ENCODE results near the gene LRRC8D.
A peak's percentile ranks its signal among the peaks of the same experiment; 100 is the strongest.

The LRRC8D gene

GRCh38 chr1:89938171-89939055, 117.6 kb downstream of the LRRC8D start:
- DNase-seq (ENCODE audit: low spot score), result no peak
- no peak overlapping the region for H4K8ac ChIP-seq (ENCODE audit: low read depth, low read length)
- peaks cover 15 to 36% of the 10 kb centered on the region in 2 donors for H3K4me1 ChIP-seq (ENCODE audit: control insufficient read depth in 2 of 2, insufficient read depth in 1 of 2, low read depth in 1 of 2, low read length in 2 of 2)
- peak overlapping the region; percentile 43 for H3K27ac ChIP-seq (replicated peaks; ENCODE audit: low read length)
- H3K4ac ChIP-seq (ENCODE audit: low read length), result no peak overlapping the region
- no peak overlapping the region for H3K23ac ChIP-seq (ENCODE audit: low read depth, low read length, poor library complexity)
- H3K36me3 ChIP-seq (replicated peaks in 1 of 2; ENCODE audit: control insufficient read depth in 2 of 2, insufficient read depth in 2 of 2, low read length in 2 of 2), result peaks cover 11 to 46% of the 10 kb centered on the region in 2 donors
- H3K4me2 ChIP-seq (ENCODE audit: insufficient read depth, low read length, poor library complexity, severe bottlenecking), result no peak overlapping the region
- H3K27me3 ChIP-seq (ENCODE audit: control insufficient read depth in 3 of 3, insufficient read depth in 3 of 3, low read depth in 1 of 3, low read length in 3 of 3), result no peaks in the 10 kb centered on the region
- no peaks in the 10 kb centered on the region for H3K79me1 ChIP-seq (ENCODE audit: low read depth, low read length)
- H4K91ac ChIP-seq (ENCODE audit: low read depth, low read length, poor library complexity), result no peak overlapping the region
- no CpG with 5 or more reads among the region's 7 CpGs for whole genome bisulfite sequencing, 2 donors (ENCODE audit: extremely low coverage in 2 of 2, insufficient read length in 2 of 2, insufficient replicate concordance in 1 of 2)
- no peak overlapping the region for H3K4me3 ChIP-seq (ENCODE audit: low read length in 2 of 2)
- H2AFZ ChIP-seq (ENCODE audit: low read length), result no peak overlapping the region
- no peak overlapping the region for H2BK120ac ChIP-seq (ENCODE audit: low read depth, low read length)
- no peak overlapping the region for H3K9ac ChIP-seq (ENCODE audit: low read depth, low read length, poor library complexity)
- H2BK5ac ChIP-seq (ENCODE audit: low read length), result no peak overlapping the region
- no peak overlapping the region for H2AK5ac ChIP-seq (ENCODE audit: low read depth, low read length)
- H3K18ac ChIP-seq (ENCODE audit: low read length), result no peak overlapping the region
- H2BK12ac ChIP-seq (ENCODE audit: low read length), result no peak overlapping the region
- no peak overlapping the region for H2BK15ac ChIP-seq (ENCODE audit: low read length)
- H3K9me3 ChIP-seq (replicated peaks in 1 of 2; ENCODE audit: control insufficient read depth in 2 of 2, insufficient read depth in 1 of 2, low read depth in 1 of 2, low read length in 2 of 2), result no peaks in the 10 kb centered on the region
- no peak overlapping the region for H3K14ac ChIP-seq (ENCODE audit: low read length)

DNA sequence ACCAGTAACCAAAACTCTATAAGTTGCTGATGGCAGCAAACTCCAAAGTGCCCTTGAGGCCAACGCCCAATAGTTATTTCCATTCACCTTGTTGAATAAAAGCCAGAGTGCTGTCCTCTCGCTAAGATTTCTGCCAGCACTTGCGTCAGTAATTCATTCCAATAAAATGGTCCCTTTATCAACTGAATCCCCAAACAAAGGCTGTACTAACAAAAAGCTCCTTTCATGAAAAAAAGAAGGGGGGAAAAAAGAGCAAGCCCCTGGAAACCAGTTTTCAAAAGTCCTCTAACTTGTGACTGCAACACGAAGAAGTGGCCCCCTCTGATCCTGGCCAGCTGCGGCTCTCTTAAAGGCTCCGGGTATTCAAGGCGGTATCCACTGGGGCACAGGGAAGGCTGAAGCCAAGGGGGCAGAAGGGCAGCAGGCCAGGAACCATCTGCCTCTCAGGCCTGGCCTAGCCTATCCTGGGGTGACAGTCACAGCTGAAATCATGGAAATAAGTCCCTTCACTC, 118.3 kb downstream of the LRRC8D start:
- Histone ChIP-seq H2AFZ (ENCODE audit: low read length) (no peak overlapping the region), H3K27ac (replicated peaks; ENCODE audit: low read length) (peak overlapping the region; percentile 43), H3K79me1 (ENCODE audit: low read depth, low read length) (no peaks in the 10 kb centered on the region), H3K36me3 (replicated peaks in 1 of 2; ENCODE audit: control insufficient read depth in 2 of 2, insufficient read depth in 2 of 2, low read length in 2 of 2) (peaks cover 6 to 39% of the 10 kb centered on the region in 2 donors), H4K91ac (ENCODE audit: low read depth, low read length, poor library complexity) (no peak overlapping the region), H2BK15ac (ENCODE audit: low read length) (no peak overlapping the region), H3K9me3 (replicated peaks in 1 of 2; ENCODE audit: control insufficient read depth in 2 of 2, insufficient read depth in 1 of 2, low read depth in 1 of 2, low read length in 2 of 2) (no peaks in the 10 kb centered on the region), H2BK12ac (ENCODE audit: low read length) (no peak overlapping the region), H2AK5ac (ENCODE audit: low read depth, low read length) (no peak overlapping the region), H2BK120ac (ENCODE audit: low read depth, low read length) (no peak overlapping the region), H2BK5ac (ENCODE audit: low read length) (no peak overlapping the region), H3K27me3 (ENCODE audit: control insufficient read depth in 3 of 3, insufficient read depth in 3 of 3, low read depth in 1 of 3, low read length in 3 of 3) (no peaks in the 10 kb centered on the region), H3K14ac (ENCODE audit: low read length) (no peak overlapping the region), H3K9ac (ENCODE audit: low read depth, low read length, poor library complexity) (no peak overlapping the region), H3K4ac (ENCODE audit: low read length) (no peak overlapping the region), H3K4me3 (ENCODE audit: low read length in 2 of 2) (no peak overlapping the region), H3K18ac (ENCODE audit: low read length) (peak overlapping the region; percentile 7), H4K8ac (ENCODE audit: low read depth, low read length) (no peak overlapping the region), H3K4me2 (ENCODE audit: insufficient read depth, low read length, poor library complexity, severe bottlenecking) (peak overlapping the region; percentile 34), H3K23ac (ENCODE audit: low read depth, low read length, poor library complexity) (no peak overlapping the region), H3K4me1 (ENCODE audit: control insufficient read depth in 2 of 2, insufficient read depth in 1 of 2, low read depth in 1 of 2, low read length in 2 of 2) (peaks cover 15 to 36% of the 10 kb centered on the region in 2 donors)
- DNase-seq (ENCODE audit: low spot score), result peak; percentile 17
- no CpG with 5 or more reads among the region's 7 CpGs for WGBS, 2 donors (ENCODE audit: extremely low coverage in 2 of 2, insufficient read length in 2 of 2, insufficient replicate concordance in 1 of 2)

DNA sequence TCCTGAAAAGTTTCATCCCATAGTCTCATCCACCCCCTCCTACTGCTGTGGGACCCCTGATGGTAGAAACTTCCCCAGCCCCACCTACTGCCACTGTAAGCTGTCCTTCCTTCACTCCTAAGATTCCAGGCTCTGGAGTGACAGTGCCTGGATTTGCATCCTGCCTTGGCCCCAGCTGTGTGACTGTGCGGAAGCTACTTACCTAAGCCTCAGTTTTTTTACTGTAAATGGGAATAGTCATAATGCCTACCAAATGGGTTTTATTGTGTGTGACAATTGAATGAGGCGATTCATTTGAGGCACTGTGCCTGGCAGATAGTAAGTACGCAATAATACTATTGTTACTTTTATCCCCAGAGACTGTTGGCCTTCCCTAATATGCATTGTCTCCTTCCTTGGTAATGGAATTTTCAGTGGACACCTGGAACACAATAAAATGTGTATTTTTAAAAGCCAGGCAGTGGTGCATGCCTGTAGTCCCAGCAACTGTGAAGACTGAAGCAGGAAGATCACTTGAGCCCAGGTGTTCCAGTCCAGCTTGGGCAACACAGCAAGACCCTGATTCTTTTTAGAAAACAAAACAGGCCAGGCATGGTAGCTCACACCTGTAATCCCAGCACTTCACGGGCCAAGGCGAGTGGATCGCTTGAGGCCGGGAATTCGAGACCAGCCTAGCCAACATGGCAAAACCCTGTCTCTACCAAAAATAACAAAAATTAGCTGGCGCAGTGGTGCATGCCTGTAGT, 119.0 kb downstream of the LRRC8D start:
- Histone ChIP-seq H4K8ac (ENCODE audit: low read depth, low read length) (no peak overlapping the region), H3K14ac (ENCODE audit: low read length) (no peak overlapping the region), H3K18ac (ENCODE audit: low read length) (no peak overlapping the region), H3K4ac (ENCODE audit: low read length) (no peak overlapping the region), H3K27ac (replicated peaks; ENCODE audit: low read length) (no peak overlapping the region), H3K23ac (ENCODE audit: low read depth, low read length, poor library complexity) (no peak overlapping the region), H2BK12ac (ENCODE audit: low read length) (no peak overlapping the region), H3K4me1 (ENCODE audit: control insufficient read depth in 2 of 2, insufficient read depth in 1 of 2, low read depth in 1 of 2, low read length in 2 of 2) (peaks cover 17 to 36% of the 10 kb centered on the region in 2 donors), H2BK5ac (ENCODE audit: low read length) (no peak overlapping the region), H3K36me3 (replicated peaks in 1 of 2; ENCODE audit: control insufficient read depth in 2 of 2, insufficient read depth in 2 of 2, low read length in 2 of 2) (peaks cover 6 to 32% of the 10 kb centered on the region in 2 donors), H3K27me3 (ENCODE audit: control insufficient read depth in 3 of 3, insufficient read depth in 3 of 3, low read depth in 1 of 3, low read length in 3 of 3) (no peaks in the 10 kb centered on the region), H2BK15ac (ENCODE audit: low read length) (no peak overlapping the region), H3K4me2 (ENCODE audit: insufficient read depth, low read length, poor library complexity, severe bottlenecking) (no peak overlapping the region), H2AFZ (ENCODE audit: low read length) (no peak overlapping the region), H3K9me3 (replicated peaks in 1 of 2; ENCODE audit: control insufficient read depth in 2 of 2, insufficient read depth in 1 of 2, low read depth in 1 of 2, low read length in 2 of 2) (no peaks in the 10 kb centered on the region), H4K91ac (ENCODE audit: low read depth, low read length, poor library complexity) (no peak overlapping the region), H2AK5ac (ENCODE audit: low read depth, low read length) (no peak overlapping the region), H3K4me3 (ENCODE audit: low read length in 2 of 2) (no peak overlapping the region), H2BK120ac (ENCODE audit: low read depth, low read length) (no peak overlapping the region), H3K79me1 (ENCODE audit: low read depth, low read length) (no peaks in the 10 kb centered on the region), H3K9ac (ENCODE audit: low read depth, low read length, poor library complexity) (no peak overlapping the region)
- WGBS, 2 donors (ENCODE audit: extremely low coverage in 2 of 2, insufficient read length in 2 of 2, insufficient replicate concordance in 1 of 2), result no CpG with 5 or more reads among the region's 9 CpGs
- no peak for DNase-seq (ENCODE audit: low spot score)
